GM20000 (cell line): ENCODE data around the gene NTSR2.

ENCODE experiments used
- DNase-seq: peaks from one replicate; pipeline ENCODE4 v3.0.0; 2012; ENCODE audit warnings: low spot score
- CTCF ChIP-seq: IDR thresholded peaks from 2 replicates; pipeline ENCODE4 v1.5.1; 2012; ENCODE audit warnings: mild to moderate bottlenecking, control low read depth; ENCODE audit errors: extremely low read depth, missing control alignments

The NTSR2 gene

DNA sequence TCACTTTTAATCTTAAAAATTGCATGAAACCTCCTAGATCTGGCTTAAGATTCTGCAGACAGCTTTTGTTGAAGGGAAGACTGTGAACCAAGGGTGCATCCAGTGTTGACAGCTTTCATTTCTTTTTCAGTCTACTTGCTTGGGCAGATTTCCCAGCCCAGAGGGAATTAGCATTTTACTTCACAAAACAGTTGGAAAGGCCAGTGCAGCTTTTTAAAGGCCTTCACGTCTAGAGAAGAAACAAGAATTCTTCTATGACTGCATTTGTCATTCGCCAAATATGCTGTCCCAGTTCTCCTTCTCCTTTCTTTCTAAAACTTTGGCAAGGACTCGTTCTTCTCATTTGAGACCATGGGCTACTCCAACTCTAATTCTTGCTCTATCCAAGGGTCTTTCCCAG is 17.4 kb downstream of the NTSR2 start:
- DNase-seq, result no peak
- TF ChIP-seq CTCF, result no peak

GRCh38 chr2:11651856-11652548 is 18.0 kb downstream of the NTSR2 start:
- DNase-seq, result no peak
- TF ChIP-seq CTCF, result no peak

GRCh38 chr2:11649093-11649492 is 20.9 kb downstream of the NTSR2 start:
- DNase-seq, result no peak
- no peak for TF ChIP-seq CTCF

DNA sequence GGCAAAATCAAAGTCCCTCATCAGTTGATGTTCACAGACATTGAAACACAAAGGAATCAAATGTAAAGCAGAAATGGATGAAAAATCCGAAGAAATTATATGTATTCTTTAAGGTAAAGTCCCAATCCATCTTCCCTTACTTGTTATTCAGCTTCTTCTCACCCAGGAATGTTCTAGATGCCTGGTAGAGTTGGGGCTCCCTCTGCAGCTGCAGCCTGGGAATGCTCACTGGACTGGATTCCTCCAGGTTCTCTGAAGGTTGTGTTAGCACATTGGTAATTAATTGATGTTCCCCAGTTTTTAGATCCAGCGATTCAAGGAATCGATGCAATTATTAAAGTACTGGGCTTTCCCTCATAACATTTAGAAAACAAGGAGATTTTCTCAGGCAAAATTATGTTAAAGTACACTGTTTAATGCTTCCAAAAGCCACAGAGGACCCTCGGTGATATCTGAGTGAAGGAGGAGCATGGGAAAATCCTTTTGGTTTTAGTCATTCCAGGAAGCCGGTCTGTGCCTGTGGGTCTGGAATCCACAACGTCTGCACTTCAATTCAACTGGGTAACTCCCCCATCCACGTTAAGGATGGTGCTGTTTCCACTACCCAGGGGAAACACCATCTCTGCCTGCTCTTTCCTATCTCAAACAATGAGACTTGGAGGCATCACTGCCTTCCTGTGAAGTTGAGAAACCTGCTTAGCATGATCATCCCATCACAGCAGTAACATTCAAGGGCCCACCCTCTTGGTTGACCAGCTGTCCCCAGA is 22.0 kb downstream of the NTSR2 start:
- no peak for DNase-seq

DNA sequence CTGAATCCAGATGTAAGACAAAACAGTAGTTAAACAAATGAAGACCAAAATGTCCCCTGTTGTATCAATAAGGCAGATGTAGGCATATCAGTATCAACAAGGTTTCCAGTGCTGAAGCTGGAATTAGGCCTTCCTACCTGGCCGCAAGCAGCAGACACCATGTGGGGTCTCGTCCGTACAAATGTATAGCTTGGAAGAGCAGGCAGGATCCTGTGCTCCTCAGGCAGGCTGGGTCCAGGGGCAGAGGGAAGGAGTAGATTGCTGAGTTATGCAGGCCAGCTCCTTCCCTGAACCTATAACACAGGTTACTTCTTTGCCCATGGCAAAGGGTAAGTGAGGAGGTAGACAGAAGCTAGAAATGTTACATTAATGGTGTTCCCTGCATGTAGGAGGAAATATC is 23.5 kb downstream of the NTSR2 start:
- no peak for DNase-seq
- TF ChIP-seq CTCF, result no peak

More for the DNA sequence above, 22.0 kb downstream of the NTSR2 start:
- TF ChIP-seq CTCF, result no peak

DNA sequence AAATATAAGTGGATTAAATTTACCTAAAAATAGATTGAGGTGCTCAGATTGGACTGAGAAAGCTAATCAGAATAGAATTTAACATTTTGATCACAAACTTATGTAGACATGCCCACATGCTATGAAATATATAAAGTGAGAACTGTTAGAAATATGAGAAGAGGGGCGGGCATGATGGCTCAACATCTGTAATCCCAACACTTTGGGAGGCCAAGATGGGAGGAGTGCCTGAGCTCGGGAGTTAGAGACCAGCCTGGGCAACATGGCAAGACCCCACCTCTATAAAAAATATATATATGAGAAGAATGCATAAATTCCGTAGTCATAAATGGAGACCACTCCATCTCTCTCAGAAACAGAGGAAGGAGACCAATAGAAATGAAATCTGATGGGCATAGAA is 25.7 kb downstream of the NTSR2 start:
- no peak for DNase-seq
- TF ChIP-seq CTCF, result no peak

- no peak for TF ChIP-seq CTCF
- DNase-seq, result no peak
Observed at GRCh38 chr2:11642972-11643371, 27.0 kb downstream of the NTSR2 start.
